Erythroblast (primary cell): Measurements from ENCODE around the gene TM7SF2.

Source experiments
- GATA1 ChIP-seq: IDR thresholded peaks from 2 replicates; pipeline ENCODE4 v1.6.1; 2011; ENCODE audit warnings: low read depth, mild to moderate bottlenecking, control low read depth, low read length, moderate library complexity
- POLR2A ChIP-seq: IDR thresholded peaks from 2 replicates; pipeline ENCODE4 v1.6.1; 2011; ENCODE audit warnings: mild to moderate bottlenecking, low read length

DNA sequence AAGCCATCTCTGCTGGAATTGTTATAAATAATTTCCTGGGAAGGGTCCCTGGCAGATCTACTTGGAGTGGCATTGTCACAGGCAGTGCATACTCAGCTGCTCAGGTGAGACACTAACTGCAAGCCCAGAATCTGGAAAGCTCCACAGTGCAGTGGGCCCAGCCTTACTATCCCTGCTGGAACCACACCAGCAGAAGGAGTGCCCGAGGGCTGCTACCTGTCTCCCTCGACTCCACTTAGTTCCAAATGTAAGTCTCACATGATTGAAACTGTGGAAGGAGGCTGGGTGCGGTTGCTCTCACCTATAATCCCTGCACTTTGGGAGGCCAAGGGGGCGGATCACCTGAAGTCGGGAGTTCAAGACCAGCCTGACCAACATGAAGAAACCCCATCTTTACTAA lies 37.0 kb downstream of the TM7SF2 start:
- TF ChIP-seq POLR2A = no peak
- TF ChIP-seq GATA1 = no peak
